Epithelial cell of prostate (primary cell): ENCODE results near the gene WWP2.

Source experiments
- DNase-seq: peaks from one replicate; pipeline ENCODE4 v3.0.0-alpha.2; 2011; ENCODE audit warnings: low read depth, low spot score
- H3K27ac ChIP-seq: fragments of 450-650 bp; 2 replicates; pipeline ENCODE4 v1.5.1; 2017; ENCODE audit warnings: mild to moderate bottlenecking

WWP2 gene

DNA sequence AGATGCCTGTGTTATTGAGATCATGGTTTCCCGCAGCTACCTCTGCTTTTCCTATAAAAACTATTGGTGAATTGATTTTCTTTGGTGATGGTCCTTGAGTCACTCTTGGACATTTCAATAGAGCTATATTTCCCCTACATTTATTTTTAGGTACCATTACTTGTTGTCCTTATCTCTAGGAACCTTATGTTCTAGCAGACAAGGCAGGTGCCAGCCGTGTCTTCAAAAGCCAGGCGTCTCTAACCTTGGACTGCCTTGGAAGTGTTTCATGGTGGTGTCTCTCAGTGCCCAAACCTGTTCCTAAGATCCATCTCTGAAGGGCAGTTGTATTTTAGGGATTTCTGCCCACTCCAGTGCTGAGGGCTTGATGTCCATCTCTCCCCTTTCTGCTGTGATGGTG, 111.7 kb downstream of the WWP2 start:
- H3K27ac ChIP-seq, result no peak overlapping the region
- DNase-seq, result no peak

DNA sequence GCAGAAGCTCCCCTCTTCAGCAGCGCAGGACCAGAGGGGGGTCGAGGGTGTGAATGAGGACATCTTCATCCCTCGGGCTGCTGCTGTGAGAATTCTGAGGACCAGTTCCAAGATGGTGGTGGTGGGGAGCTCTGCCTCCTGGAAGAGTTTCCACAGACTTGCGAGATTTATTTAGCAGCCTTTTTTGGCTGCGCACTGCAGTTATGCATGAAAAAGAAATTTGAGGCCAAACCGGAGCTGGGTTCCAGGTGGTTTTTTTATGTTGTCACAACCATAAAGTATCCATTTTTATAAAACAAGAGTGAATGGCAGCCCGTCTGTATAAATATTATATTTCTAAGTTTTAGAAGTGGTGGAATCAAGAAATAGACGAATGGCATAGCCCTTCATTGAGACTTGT, 112.1 kb downstream of the WWP2 start:
- H3K27ac ChIP-seq, result no peak overlapping the region
- no peak for DNase-seq

DNA sequence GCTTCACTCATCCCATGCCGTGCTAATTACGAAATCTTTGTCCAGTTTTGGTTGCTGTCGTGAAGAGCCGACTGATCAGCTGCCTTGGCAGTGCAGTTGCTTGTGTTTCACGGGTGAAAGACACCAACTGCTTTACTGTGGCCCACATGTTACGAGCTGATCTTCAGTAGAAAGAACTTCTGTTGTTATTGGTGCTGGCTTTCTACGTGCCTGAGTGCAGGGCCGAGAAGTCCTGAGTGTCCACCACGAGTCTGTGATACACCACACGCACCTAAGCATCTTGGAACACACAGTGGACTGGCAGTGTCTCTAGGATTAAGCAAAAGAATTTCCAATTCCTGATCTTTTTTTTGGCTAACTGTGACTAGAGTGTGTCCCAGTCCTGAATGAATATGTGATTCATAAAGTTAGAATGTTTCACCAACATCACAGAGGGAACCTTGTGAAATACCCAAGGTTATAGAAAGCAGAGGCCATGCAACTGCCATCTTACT, 118.6 kb downstream of the WWP2 start:
- H3K27ac ChIP-seq, result no peak overlapping the region
- no peak for DNase-seq

DNA sequence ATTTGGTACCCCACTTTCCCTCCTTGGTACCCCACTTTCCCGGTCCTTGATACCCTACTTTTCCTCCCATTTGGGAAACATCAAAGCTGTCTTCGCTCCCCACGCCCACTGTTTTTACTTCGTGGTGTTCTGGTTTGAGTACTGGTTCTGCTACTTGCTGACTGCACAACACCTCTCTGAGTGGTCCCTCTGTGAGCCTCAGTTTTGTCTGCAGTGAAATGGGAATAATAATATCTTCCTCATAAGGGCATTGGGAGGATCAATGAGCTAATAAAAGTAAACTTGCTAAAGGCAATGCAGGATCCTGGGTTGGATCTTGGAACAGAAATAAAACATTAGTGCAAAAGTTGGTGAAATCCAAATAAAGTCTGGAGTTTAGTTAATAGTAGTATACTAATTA, 119.0 kb downstream of the WWP2 start:
- no peak overlapping the region for H3K27ac ChIP-seq
- DNase-seq, result no peak

DNA sequence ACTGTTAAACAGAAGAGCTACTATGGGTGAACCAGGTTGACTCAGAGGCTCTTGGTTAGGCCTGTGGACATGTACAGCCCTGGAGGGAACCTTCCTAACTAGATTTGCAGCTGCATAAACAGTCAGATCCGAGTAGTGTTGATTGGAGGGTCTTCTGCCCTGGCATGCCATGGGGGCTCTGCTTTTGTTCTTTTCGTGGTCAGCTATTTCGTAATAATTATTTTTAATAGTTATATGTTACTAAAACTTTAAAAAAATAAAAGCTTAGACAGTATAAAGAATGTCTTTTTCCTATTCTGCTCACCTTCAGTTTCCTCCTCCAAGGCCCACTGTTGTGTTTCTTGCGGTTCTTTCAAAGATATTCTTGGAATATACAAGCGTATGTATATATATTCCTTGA, 121.6 kb downstream of the WWP2 start:
- DNase-seq, result no peak
- no peak overlapping the region for H3K27ac ChIP-seq

DNA sequence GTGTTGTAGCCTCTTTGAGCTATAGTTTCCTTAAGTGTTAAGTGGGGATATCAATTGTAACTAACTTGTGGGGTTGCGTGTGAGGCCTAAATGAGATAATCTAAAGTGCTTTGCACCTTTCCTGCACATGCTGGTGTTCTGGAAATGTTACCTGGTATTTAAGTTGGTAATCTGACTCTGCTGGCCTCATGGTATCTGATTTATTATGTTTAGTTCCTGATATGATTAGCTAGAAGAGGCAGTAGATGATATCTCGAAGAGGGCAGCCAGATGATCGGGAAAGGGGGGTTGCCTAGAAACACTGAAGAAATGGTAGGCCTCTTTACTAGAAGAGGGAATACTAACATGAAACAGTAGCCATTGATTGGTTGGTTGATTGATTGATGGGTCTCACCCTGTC, 123.6 kb downstream of the WWP2 start:
- H3K27ac ChIP-seq, result no peak overlapping the region
- DNase-seq, result no peak

DNA sequence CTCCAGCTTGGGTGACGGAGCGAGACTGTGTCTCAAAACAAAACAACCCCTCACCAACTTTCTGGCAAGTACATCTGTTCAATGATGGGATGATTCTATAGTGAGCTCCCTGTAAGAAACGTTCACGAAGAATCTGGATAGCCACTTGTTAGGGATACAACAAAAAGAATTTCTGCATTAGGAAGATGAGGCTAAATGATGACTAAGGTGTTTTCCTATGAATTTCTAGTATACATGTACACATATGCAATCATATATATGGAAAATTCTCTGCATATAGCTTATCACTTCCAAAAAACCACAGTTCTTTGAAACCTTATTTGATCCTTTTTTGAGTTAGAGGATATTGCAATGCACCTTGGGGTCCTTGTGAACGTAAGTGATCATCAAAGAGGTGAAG, 124.6 kb downstream of the WWP2 start:
- H3K27ac ChIP-seq, result no peak overlapping the region
- DNase-seq, result no peak

DNA sequence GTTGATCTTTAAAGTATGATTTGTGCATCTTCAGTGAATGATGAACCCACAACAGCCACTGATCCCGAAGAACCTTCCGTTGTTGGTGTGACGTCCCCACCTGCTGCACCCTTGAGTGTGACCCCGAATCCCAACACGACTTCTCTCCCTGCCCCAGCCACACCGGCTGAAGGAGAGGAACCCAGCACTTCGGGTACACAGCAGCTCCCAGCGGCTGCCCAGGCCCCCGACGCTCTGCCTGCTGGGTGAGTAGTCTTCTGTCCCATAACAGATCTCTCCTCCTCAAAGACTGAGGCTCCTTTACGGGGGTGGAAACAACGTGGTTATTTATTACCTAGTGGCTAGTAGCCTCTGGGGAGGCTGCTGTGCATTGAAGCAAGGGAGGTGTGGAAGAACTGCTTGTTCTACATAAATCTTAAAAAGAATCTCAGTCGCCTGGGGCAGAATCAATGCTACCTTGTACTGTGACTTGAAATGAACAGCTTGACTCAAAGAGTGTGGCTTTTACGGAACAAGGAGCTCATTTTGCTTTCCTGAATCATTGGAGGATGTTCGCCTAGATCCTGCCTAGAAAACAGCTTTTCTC, 126.0 kb downstream of the WWP2 start:
- DNase-seq, result no peak
- H3K27ac ChIP-seq, result no peak overlapping the region

DNA sequence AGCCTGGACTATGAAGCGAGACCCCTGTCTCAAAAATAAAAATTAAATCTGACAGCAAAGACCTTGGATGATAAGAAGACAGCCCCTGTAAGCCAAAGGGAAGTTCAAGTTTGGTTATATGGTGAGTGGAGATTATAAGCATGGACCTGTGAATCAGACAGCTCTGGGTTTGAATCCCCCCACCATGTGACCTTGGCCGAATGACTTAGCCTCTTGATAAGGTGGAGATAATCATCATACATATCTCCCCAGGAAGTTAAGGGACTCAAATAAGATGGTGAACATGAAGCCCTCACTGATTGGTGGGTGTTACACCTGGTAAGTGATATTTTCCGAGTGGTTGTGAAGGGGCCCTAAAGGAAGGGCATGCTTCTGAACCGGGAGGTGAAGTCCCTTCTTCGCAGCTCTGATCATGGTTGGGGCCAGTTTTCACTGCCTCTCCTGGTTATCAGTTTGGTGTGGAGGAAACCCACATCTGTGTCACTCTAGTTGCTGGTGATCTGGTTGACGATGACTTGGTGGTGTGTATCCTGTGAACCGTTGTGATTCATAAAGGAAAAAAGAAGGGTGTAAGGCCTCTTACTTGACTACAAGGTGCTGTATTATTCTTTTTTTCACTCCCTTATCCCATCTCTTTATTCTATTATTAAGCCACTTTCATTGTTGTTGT, 127.3 kb downstream of the WWP2 start:
- H3K27ac ChIP-seq, result no peak overlapping the region
- DNase-seq, result no peak

DNA sequence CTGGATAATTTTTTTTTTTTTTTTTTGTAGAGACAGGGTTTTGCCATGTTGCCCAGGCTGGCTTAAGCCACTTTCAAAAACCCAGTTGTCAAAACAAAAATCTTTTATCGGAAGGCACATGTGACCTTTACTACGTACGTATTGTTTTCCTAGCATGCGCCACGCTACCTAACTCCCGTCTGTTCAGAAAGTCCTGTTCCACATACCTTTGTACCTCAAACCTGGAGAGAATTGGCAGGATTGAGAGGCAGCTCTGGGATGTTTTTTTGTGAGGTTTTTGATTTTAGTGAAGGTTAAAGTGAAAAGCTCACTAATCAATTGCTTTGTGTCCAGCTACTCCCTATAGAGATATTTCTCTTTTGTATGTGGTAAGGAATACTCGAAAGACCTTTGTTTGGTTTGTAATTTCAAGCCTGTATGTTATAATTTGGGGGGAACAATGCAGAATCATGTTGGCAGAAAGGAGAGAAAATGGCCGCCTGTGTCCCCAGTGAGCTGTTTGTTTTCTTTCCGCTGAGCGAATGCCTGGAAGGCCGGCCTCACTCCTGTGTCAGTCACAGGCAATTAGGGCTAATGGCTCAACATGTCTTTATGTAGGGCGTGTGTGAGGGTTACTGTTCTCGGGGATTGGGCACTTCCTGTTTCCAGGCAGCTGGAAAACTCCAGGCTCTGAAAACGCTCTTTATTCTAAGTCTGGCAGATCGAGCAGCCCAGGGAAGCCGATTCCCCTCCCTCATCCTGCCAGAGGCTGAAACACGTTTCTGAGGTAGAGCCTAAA, 128.2 kb downstream of the WWP2 start:
- peak overlapping the region; percentile 28 for H3K27ac ChIP-seq
- no peak for DNase-seq

DNA sequence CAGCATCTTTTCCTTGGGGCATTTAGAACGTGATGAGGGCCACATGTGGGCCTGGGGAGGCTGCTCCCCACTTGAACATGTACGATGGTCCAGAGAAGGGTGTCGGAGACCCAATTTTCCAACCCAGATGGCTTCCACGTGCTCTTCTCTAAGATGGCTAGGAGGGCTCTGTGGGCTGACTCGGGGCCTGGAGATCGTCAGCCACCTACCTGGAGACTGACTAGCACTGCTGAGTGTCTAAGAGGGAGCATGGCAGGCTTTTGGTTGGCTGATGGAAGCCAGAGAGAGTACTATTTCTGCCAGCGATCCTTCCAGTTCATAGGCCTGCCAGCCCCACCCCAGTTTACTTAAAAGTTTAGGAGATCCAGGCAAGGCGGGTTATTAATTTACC, 128.8 kb downstream of the WWP2 start:
- DNase-seq, result no peak
- peak overlapping the region; percentile 28 for H3K27ac ChIP-seq

DNA sequence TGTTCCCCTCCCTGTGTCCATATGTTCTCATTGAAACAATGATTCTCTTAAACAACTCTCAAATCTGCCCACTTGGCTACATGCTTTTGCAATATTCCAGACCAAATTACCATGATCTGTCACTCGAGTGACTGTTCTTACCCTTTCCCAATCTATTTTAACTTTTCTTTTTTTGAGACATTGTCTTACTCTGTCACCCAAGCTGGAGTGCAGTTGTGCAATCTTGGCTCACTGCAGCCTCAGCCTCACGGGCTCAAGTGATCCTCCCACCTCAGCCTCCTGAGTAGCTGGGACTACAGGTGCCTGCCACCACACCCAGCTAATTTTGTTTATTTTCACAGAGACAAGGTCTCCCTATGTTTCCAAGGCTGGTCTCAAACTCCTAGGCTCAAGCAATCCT, 130.2 kb downstream of the WWP2 start:
- H3K27ac ChIP-seq, result no peak overlapping the region
- DNase-seq, result no peak

DNA sequence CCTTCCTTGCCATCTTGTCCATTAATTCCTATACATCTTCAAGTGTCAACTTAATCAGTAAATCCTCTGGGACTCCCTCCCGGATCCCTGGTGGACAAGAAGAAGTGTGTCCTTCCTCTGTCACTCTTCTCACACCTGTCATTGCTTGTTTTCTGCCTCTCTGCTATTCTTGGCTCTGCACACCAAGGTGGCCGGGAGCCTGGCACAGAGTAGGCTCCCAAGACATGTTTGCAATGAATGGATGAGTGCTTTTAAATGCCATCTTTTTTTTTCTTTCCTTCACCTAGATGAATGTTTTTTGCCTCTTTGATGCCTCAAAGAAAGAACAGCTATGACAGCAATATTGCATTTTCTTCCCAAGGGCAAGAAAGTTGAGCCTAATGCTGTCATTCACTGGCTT, 131.0 kb downstream of the WWP2 start:
- no peak overlapping the region for H3K27ac ChIP-seq
- DNase-seq, result no peak

DNA sequence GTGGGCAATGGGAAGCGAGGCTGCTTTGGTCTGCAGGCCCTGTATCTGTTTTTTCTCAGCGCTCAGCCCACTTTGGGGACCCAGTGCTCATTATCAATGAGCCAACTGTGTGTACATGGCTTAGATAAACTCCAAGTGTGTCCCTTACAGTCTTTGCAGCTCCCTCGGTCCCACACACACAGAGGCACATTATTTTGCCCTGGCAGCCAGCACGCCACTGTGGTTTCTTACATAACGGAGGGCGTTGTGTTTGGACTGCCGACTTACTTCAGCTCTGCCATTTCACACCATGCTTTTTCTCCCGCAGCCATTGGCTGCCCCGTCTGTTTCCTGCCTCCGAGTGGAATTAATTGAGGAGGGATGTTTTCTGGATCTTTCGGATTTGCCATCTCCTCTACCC, 132.5 kb downstream of the WWP2 start:
- H3K27ac ChIP-seq, result no peak overlapping the region
- DNase-seq, result no peak

DNA sequence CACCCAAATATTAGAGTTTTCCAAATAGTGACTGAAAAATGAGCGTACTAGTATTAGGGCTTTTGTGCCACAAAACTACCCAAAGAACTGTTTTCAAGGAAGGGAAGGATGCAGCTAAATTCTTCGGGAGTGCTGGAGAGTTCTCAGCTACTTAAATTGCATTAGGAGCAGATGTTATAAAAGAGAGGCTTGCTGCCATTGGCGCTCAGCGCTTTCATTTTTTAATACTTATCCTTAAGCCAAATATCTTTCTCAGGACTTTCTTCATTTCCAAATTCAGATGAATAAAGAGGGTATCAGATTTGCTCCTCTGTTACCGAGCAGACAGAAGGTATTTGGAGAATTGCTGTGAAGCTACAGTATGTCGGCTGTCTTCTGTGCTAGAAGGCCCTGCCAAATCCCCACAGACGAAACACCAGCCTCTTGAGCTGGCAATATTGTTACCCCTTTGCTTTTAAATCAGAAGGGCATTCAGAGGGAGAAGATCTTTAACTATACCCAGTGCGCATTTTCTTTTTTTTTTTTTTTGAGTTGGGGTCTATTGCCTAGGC, 141.8 kb downstream of the WWP2 start:
- H3K27ac ChIP-seq, result no peak overlapping the region
- no peak for DNase-seq

DNA sequence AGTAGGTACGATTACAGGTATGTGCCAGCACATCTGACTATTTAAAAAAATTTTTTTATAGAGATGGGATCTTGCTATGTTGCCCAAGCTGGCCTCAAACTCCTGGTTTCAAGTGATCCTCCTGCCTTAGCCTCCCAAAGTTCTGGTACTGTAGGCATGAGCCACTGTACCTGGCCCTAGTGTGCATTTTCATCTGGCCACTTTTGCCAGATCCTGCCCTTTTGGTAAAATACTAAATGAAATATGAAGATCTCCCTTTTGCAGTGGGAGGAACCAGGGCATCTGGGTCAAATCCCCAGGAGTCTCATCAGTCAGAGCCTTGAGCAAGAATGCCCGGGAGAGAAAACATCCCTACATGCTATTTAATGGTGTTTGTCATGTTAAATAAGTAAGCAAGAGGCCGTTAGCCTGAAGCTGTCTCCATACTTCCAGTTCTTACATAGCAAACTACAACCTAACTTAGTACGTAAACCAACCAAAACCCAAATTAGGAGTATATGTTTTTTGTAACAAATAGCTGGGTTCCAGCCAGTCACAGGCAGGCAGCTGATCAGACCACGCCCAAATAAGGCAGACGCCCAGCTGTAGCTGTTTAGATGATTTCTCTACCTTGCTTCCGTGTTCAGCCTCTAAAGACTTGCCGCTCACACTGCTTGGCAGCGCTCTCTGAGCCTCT, 142.5 kb downstream of the WWP2 start:
- no peak for DNase-seq
- H3K27ac ChIP-seq, result no peak overlapping the region

DNA sequence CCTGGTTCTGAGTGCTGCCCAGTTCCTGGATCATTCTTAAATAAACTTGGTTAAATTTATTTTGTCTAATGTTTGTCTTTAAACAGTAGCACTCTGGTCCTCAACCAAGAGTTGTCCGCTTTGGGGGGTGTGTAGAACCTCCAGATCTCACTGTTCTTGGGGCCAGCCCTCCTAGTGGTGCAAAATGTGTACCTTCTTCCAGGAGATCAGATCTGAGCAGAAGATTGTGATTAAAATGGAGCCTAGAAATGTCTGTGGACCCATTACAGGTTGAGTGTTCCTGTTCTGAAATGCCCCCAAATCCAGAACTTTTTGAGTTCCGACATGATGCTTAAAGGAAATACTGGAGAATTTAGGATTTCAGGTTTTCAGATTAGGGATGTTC, 143.0 kb downstream of the WWP2 start:
- DNase-seq, result no peak
- no peak overlapping the region for H3K27ac ChIP-seq

DNA sequence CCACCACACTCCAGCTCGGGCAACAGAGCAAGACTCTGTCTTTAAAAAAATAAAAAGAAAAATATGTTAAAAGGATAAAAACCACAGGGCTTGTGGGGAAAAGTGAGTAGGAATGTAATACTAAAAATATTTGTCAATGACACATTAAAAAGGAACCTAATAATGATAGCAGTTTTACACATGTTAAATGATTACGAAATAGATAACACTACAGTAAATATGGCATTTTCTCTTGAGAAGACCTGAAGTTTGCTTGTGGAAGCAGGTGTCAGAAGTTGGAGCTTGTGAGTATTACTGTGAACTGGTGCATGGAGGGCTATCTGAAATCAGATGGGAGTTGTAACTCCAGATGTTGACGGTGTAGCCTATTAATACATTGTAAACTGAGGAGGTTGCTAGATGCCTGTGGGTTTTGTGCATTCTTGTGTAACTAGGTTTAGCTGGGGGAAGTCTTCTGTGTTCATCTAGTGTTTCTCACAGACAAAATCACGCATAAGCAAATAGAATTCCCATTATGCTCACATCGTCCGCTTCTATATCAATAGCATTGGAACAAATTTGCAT, 144.8 kb downstream of the WWP2 start:
- no peak overlapping the region for H3K27ac ChIP-seq
- no peak for DNase-seq

DNA sequence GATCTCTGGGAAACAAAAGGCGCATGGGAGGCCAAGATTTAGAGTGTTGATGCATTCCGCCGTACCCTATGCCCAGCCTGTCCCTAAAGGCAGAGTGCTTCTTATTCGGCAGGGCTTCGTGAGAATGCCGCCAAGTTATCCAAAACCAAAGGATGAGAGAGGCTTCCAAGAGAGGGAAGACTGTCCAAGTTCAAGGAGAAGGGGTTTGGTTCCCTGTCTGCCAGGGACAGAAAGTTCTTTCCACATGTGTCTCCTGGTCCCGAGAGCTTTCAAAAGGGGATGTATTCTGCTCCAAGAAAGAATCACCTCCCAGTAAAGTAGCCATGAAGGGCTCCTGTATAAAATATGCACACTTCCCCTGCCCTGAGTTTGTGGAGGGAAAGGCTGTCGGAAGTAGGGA, 146.9 kb downstream of the WWP2 start:
- no peak for DNase-seq
- H3K27ac ChIP-seq, result no peak overlapping the region

DNA sequence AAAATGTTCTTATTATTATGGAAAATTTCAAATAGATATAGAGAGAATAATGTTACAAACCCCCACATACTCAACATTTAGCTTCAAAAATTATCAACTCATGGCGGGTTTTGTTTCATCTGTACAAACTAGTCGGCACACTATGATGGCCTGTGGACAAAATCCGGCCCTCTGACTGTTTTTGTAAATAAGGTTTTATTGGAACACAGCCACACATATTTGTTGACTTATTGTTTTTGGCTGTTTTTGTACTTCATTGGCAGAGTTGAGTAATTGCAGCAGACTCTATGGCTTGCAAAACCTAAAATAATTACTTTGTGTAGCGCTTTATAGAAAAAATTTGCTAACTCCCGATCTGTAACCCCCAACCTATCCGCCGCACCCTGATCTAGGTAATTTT, 147.6 kb downstream of the WWP2 start:
- no peak for DNase-seq
- H3K27ac ChIP-seq, result no peak overlapping the region

DNA sequence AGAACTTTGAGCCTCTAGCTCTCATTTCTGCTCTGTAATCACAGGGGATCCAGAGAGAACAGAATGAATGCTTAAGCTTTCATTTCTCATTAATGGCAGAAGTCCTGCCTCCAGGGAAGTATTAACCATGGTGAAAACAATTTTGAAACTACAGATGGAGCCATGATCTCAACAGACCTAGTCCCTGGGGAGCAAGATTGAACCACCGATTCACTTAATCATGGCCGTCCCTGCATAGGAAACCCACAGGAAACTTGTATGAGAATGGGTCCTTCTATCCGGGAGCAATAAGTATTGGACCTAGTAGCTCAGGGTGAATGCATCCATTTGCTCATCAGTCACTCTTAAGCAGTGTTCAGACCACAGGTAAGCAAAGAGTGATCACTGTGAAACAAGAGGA, 148.8 kb downstream of the WWP2 start:
- no peak for DNase-seq

More for the DNA sequence above, 148.8 kb downstream of the WWP2 start:
- H3K27ac ChIP-seq, result no peak overlapping the region
